GM12878 (cell line): ENCODE data around the gene DISP3. TPM values are rescaled to one million over a fixed set of nuclear protein-coding genes. Genes with fewer than 3 reads are reported as not detected.

Experiments
- ATAC-seq: fragments of 200-7000 bp; cut with Tn5 transposase; 3 replicates; pipeline ENCODE4 v1.9.1; 2020; ENCODE audit warnings: mild to moderate bottlenecking, moderate library complexity
- BruUV-seq: library from RNA; stranded (reverse); fragments of 400-500 nt; replicated peaks from 2 replicates; lab custom pipeline; 2021; lab: Mats Ljungman, UMichigan
- CTCF ChIA-PET: fragments of 300-600 bp; sonication (Branson Sonifier 250); formaldehyde crosslinking; extraction: SDS; loops from one replicate; lab custom pipeline; 2021; ENCODE audit warnings: inconsistent platforms; lab: Yijun Ruan, JAX
- POLR2A ChIA-PET: fragments of 350-600 bp; formaldehyde crosslinking; extraction: SDS; loops from one replicate; lab custom pipeline; 2021; ENCODE audit warnings: inconsistent platforms; lab: Charles Lee
- RAD21 ChIA-PET: fragments of 300-600 bp; sonication (Branson Sonifier 250); formaldehyde crosslinking; loops from one replicate; lab custom pipeline; 2023; ENCODE audit warnings: antibody characterized with exemption; ENCODE audit not compliant: unreplicated experiment; lab: Charles Lee
- SMC1A ChIA-PET: fragments of 300-600 bp; sonication (Branson Sonifier 250); formaldehyde crosslinking; loops from one replicate; lab custom pipeline; 2023; ENCODE audit not compliant: unreplicated experiment, uncharacterized antibody; lab: Charles Lee
- DNase-seq: peaks from one replicate; pipeline ENCODE4 v3.0.0-alpha.2; 2011; ENCODE audit warnings: low read depth, low spot score
- FAIRE-seq: peaks from 3 replicates; lab custom pipeline; 2011; peaks lifted over from hg19 to GRCh38; lab: Jason Lieb, UNC
- H2AFZ ChIP-seq: 2 replicates; pipeline ENCODE4 v1.6.0; 2011; ENCODE audit warnings: low read depth, low read length, control low read depth; ENCODE audit not compliant: control insufficient read depth
- H3K27ac ChIP-seq: 2 replicates; pipeline ENCODE4 v1.5.1; 2011; ENCODE audit warnings: control low read depth; ENCODE audit not compliant: control insufficient read depth, insufficient read depth
- H3K27me3 ChIP-seq, 2 experiments: replicated peaks in 1 of 2; 2 replicates each; pipeline versions ENCODE4 v1.6.0 to v1.6.1; 2011; ENCODE audit warnings: low read length in 1 of 2; ENCODE audit not compliant: control insufficient read depth in 2 of 2, insufficient read depth in 2 of 2
- H3K36me3 ChIP-seq, 2 experiments: 2 replicates each; pipeline ENCODE4 v1.5.1; 2011; ENCODE audit warnings: low read length in 1 of 2; ENCODE audit not compliant: control insufficient read depth in 2 of 2, insufficient read depth in 2 of 2
- H3K4me1 ChIP-seq: 2 replicates; pipeline ENCODE4 v1.6.1; 2011; ENCODE audit warnings: mild to moderate bottlenecking, low read length, moderate library complexity, mixed read lengths; ENCODE audit not compliant: control insufficient read depth, insufficient read depth
- H3K4me2 ChIP-seq: 2 replicates; pipeline ENCODE4 v1.6.0; 2011; ENCODE audit warnings: control low read depth; ENCODE audit not compliant: control insufficient read depth, insufficient read depth
- H3K4me3 ChIP-seq: fragments of 200-600 bp; sonication (generic); 2 replicates; pipeline ENCODE4 v1.5.1; 2016
- H3K79me2 ChIP-seq: 2 replicates; pipeline ENCODE4 v1.6.0; 2011; ENCODE audit warnings: low read length; ENCODE audit not compliant: control insufficient read depth, insufficient read depth
- H3K9ac ChIP-seq: 2 replicates; pipeline ENCODE4 v1.8.0; 2011; ENCODE audit warnings: low read length, control low read depth, mixed read lengths; ENCODE audit not compliant: control insufficient read depth, insufficient read depth
- H3K9me3 ChIP-seq: replicated peaks from 3 replicates; pipeline ENCODE4 v1.5.1; 2011; ENCODE audit warnings: mild to moderate bottlenecking, low read length; ENCODE audit not compliant: control insufficient read depth, insufficient read depth
- H4K20me1 ChIP-seq: 2 replicates; pipeline ENCODE4 v1.6.0; 2011; ENCODE audit not compliant: control insufficient read depth, insufficient read depth
- KLF5 ChIP-seq: fragments of 450-650 bp; IDR thresholded peaks from 2 replicates; pipeline ENCODE4 v1.6.1; 2014; ENCODE audit warnings: mild to moderate bottlenecking; ENCODE audit not compliant: partially characterized antibody
- MTA2 ChIP-seq: fragments of 450-650 bp; IDR thresholded peaks from 2 replicates; pipeline ENCODE4 v1.6.1; 2016; ENCODE audit warnings: low read depth, mild to moderate bottlenecking, moderate library complexity
- PAX8 ChIP-seq: fragments of 450-650 bp; IDR thresholded peaks from 2 replicates; pipeline ENCODE4 v1.6.1; 2017; ENCODE audit warnings: mild to moderate bottlenecking, moderate library complexity
- RUNX3 ChIP-seq: IDR thresholded peaks from 2 replicates; pipeline ENCODE4 v1.6.1; 2012; ENCODE audit warnings: low read length, inconsistent platforms
- STAT3 ChIP-seq: IDR thresholded peaks from 2 replicates; pipeline ENCODE4 v1.6.1; 2011; ENCODE audit warnings: low read depth, low read length, improper control_type of control experiment
- WGBS: methylation state at CpG from one replicate; pipeline ENCODE4 v1.1.6; 2016; ENCODE audit warnings: low lambda C conversion rate; ENCODE audit not compliant: insufficient replicate concordance, insufficient coverage; ENCODE audit errors: missing lambda C conversion rate; 5-methylcytosine and 5-hydroxymethylcytosine counted together
- in situ Hi-C: fragments of 300-500 bp; cut with MboI; formaldehyde crosslinking; loops from 9 replicates; pipeline ENCODE4 v1.14.3; 2018; ENCODE audit warnings: mixed read lengths
- intact Hi-C: fragments of 100-400 bp; cut with micrococcal nuclease; formaldehyde crosslinking; loops from one replicate; pipeline ENCODE4 v1.14.2; 2022; ENCODE audit not compliant: unreplicated experiment
- polyA plus RNA-seq, 11 experiments: library from polyadenylated mRNA; depleted of rRNA in 4 of 11; unstranded in 6 of 11; stranded (reverse) in 5 of 11; fragments of >200 nt; fragmentation: Nextera tagmentation in 4 of 11; fragmentation: Illumina TruSeq in 1 of 11; extraction: Ambion mirVana in 4 of 11; extraction: Trizol in 1 of 11; gene quantifications; 1 replicate in 1 of 11; 2 replicates in 10 of 11; pipeline versions ENCODE4 v1.2.1 to v1.2.3, GENCODE V29; 2011 to 2016; ENCODE audit warnings: inconsistent platforms in 2 of 11, missing spikeins in 2 of 11, low read depth in 1 of 11
- total RNA-seq, 4 experiments: library from RNA; depleted of rRNA in 3 of 4; stranded (reverse); fragments of >200 nt in 3 of 4; fragmentation: Illumina TruSeq in 1 of 4; extraction: Trizol in 1 of 4; gene quantifications; 2 replicates each; pipeline versions ENCODE4 v1.2.1 to v1.2.3, GENCODE V29; 2013 to 2021
- TF ChIP-seq, protein P1 (sequence below): fragments of 450-650 bp; formaldehyde crosslinking; IDR thresholded peaks from 2 replicates; pipeline ENCODE4 v1.4.0; 2022; ENCODE audit warnings: mild to moderate bottlenecking, moderate library complexity
- TF ChIP-seq, protein P2 (sequence below): fragments of 450-650 bp; IDR thresholded peaks from 2 replicates; pipeline ENCODE4 v1.6.1; 2014; ENCODE audit warnings: mild to moderate bottlenecking
- TF ChIP-seq, protein P3 (sequence below): fragments of 450-650 bp; IDR thresholded peaks from 2 replicates; pipeline ENCODE4 v1.6.1; 2018; ENCODE audit warnings: mild to moderate bottlenecking, low read depth, moderate library complexity; ENCODE audit not compliant: partially characterized antibody
- TF ChIP-seq, protein P4 (sequence below): IDR thresholded peaks from 2 replicates; pipeline ENCODE4 v1.6.1; 2011; ENCODE audit warnings: mild to moderate bottlenecking, low read depth, low read length, moderate library complexity; ENCODE audit not compliant: insufficient replicate concordance
- TF ChIP-seq, protein P5 (sequence below): IDR thresholded peaks from 2 replicates; pipeline ENCODE4 v1.6.1; 2012; ENCODE audit warnings: mild to moderate bottlenecking, low read depth, low read length

DISP3 gene
- total and polyA plus RNA-seq, 10 of the 15 experiments (the other 5 are each of a cell fraction or from before 2014, with no cell fraction given) = under 0.01 to 0.18 (median 0.09) TPM; not detected in 2

DNA sequence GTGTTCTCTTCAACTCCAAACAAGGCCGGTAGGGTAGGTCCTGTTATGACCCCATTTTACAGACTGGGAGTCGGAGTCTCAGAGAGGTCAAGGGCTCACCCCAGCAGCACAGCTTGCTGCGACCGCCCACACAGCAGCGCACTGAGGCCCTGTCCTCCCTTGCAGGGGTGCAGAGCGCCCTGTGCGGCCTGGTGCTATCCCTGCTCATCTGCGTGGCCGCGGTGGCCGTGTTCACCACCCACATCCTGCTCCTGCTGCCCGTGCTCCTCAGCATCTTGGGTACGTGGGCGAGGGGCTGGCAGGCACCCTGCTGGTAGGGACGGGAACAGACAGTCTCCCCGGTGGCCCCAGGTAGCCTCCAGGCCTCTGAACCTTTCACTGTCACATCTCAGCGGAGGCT, 55.9 kb downstream of the DISP3 start:
- H3K79me2 ChIP-seq = no peaks in the 10 kb centered on the region
- ChIA-PET SMC1A (no interaction called here), RAD21 (no interaction called here), CTCF (no interaction called here), POLR2A (no interaction called here)
- BruUV-seq = no TSS peak
- no peak for DNase-seq
- H3K4me3 ChIP-seq = no peak overlapping the region
- in situ Hi-C loops (no loop called here), intact Hi-C loops (no loop called here)
- no peak for FAIRE-seq
- no peaks in the 10 kb centered on the region for H3K36me3 ChIP-seq
- no peak for ATAC-seq
- H4K20me1 ChIP-seq = no peaks in the 10 kb centered on the region
- H3K9me3 ChIP-seq = no peaks in the 10 kb centered on the region
- H3K4me2 ChIP-seq = no peak overlapping the region
- 35% methylated on average over 17 of the region's 17 CpGs for WGBS
- no peak overlapping the region for H3K27ac ChIP-seq
- H3K27me3 ChIP-seq = peaks cover 0 to 1% of the 10 kb centered on the region in 2 experiments; a peak in 1 of 4 replicates
- no peak overlapping the region for H2AFZ ChIP-seq
- no peak overlapping the region for H3K9ac ChIP-seq
- H3K4me1 ChIP-seq = no peaks in the 10 kb centered on the region
- TF ChIP-seq KLF5 = no peak
- TF ChIP-seq, protein P1, sequence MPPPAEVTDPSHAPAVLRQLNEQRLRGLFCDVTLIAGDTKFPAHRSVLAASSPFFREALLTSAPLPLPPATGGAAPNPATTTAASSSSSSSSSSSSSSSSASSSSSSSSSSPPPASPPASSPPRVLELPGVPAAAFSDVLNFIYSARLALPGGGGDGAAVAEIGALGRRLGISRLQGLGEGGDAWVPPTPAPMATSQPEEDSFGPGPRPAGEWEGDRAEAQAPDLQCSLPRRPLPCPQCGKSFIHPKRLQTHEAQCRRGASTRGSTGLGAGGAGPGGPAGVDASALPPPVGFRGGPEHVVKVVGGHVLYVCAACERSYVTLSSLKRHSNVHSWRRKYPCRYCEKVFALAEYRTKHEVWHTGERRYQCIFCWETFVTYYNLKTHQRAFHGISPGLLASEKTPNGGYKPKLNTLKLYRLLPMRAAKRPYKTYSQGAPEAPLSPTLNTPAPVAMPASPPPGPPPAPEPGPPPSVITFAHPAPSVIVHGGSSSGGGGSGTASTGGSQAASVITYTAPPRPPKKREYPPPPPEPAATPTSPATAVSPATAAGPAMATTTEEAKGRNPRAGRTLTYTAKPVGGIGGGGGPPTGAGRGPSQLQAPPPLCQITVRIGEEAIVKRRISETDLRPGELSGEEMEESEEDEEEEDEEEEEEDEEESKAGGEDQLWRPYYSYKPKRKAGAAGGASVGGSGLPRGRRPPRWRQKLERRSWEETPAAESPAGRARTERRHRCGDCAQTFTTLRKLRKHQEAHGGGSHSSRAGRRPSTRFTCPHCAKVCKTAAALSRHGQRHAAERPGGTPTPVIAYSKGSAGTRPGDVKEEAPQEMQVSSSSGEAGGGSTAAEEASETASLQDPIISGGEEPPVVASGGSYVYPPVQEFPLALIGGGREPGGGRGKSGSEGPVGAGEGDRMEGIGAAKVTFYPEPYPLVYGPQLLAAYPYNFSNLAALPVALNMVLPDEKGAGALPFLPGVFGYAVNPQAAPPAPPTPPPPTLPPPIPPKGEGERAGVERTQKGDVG (CRISPR knock-in tag) = no peak
- TF ChIP-seq, protein P2, sequence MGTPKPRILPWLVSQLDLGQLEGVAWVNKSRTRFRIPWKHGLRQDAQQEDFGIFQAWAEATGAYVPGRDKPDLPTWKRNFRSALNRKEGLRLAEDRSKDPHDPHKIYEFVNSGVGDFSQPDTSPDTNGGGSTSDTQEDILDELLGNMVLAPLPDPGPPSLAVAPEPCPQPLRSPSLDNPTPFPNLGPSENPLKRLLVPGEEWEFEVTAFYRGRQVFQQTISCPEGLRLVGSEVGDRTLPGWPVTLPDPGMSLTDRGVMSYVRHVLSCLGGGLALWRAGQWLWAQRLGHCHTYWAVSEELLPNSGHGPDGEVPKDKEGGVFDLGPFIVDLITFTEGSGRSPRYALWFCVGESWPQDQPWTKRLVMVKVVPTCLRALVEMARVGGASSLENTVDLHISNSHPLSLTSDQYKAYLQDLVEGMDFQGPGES = no peak
- TF ChIP-seq, protein P3, sequence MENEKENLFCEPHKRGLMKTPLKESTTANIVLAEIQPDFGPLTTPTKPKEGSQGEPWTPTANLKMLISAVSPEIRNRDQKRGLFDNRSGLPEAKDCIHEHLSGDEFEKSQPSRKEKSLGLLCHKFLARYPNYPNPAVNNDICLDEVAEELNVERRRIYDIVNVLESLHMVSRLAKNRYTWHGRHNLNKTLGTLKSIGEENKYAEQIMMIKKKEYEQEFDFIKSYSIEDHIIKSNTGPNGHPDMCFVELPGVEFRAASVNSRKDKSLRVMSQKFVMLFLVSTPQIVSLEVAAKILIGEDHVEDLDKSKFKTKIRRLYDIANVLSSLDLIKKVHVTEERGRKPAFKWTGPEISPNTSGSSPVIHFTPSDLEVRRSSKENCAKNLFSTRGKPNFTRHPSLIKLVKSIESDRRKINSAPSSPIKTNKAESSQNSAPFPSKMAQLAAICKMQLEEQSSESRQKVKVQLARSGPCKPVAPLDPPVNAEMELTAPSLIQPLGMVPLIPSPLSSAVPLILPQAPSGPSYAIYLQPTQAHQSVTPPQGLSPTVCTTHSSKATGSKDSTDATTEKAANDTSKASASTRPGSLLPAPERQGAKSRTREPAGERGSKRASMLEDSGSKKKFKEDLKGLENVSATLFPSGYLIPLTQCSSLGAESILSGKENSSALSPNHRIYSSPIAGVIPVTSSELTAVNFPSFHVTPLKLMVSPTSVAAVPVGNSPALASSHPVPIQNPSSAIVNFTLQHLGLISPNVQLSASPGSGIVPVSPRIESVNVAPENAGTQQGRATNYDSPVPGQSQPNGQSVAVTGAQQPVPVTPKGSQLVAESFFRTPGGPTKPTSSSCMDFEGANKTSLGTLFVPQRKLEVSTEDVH = no peak
- TF ChIP-seq, protein P4, sequence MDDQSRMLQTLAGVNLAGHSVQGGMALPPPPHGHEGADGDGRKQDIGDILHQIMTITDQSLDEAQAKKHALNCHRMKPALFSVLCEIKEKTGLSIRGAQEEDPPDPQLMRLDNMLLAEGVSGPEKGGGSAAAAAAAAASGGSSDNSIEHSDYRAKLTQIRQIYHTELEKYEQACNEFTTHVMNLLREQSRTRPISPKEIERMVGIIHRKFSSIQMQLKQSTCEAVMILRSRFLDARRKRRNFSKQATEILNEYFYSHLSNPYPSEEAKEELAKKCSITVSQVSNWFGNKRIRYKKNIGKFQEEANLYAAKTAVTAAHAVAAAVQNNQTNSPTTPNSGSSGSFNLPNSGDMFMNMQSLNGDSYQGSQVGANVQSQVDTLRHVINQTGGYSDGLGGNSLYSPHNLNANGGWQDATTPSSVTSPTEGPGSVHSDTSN = no peak
- TF ChIP-seq, protein P5, sequence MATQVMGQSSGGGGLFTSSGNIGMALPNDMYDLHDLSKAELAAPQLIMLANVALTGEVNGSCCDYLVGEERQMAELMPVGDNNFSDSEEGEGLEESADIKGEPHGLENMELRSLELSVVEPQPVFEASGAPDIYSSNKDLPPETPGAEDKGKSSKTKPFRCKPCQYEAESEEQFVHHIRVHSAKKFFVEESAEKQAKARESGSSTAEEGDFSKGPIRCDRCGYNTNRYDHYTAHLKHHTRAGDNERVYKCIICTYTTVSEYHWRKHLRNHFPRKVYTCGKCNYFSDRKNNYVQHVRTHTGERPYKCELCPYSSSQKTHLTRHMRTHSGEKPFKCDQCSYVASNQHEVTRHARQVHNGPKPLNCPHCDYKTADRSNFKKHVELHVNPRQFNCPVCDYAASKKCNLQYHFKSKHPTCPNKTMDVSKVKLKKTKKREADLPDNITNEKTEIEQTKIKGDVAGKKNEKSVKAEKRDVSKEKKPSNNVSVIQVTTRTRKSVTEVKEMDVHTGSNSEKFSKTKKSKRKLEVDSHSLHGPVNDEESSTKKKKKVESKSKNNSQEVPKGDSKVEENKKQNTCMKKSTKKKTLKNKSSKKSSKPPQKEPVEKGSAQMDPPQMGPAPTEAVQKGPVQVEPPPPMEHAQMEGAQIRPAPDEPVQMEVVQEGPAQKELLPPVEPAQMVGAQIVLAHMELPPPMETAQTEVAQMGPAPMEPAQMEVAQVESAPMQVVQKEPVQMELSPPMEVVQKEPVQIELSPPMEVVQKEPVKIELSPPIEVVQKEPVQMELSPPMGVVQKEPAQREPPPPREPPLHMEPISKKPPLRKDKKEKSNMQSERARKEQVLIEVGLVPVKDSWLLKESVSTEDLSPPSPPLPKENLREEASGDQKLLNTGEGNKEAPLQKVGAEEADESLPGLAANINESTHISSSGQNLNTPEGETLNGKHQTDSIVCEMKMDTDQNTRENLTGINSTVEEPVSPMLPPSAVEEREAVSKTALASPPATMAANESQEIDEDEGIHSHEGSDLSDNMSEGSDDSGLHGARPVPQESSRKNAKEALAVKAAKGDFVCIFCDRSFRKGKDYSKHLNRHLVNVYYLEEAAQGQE = no peak
- no peak for TF ChIP-seq PAX8
- TF ChIP-seq MTA2 = no peak
- TF ChIP-seq STAT3 = no peak
- no peak for TF ChIP-seq RUNX3
